Measurements from ENCODE around the gene SSX2IP.
"Not testable (repeated sequence)": the region's sequence is repeated elsewhere in the genome, so short reads cannot be mapped to it uniquely, and the experiment has no call there.

- TF ChIP-seq, protein P1, sequence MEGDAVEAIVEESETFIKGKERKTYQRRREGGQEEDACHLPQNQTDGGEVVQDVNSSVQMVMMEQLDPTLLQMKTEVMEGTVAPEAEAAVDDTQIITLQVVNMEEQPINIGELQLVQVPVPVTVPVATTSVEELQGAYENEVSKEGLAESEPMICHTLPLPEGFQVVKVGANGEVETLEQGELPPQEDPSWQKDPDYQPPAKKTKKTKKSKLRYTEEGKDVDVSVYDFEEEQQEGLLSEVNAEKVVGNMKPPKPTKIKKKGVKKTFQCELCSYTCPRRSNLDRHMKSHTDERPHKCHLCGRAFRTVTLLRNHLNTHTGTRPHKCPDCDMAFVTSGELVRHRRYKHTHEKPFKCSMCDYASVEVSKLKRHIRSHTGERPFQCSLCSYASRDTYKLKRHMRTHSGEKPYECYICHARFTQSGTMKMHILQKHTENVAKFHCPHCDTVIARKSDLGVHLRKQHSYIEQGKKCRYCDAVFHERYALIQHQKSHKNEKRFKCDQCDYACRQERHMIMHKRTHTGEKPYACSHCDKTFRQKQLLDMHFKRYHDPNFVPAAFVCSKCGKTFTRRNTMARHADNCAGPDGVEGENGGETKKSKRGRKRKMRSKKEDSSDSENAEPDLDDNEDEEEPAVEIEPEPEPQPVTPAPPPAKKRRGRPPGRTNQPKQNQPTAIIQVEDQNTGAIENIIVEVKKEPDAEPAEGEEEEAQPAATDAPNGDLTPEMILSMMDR (IDR thresholded peaks at IDR 0.05; ENCODE audit: poor library complexity), result not testable (repeated sequence)
- not testable (repeated sequence) for TF ChIP-seq EZH2phosphoT487 (IDR thresholded peaks at IDR 0.05; ENCODE audit: low read depth, severe bottlenecking, unreplicated experiment)
Observed at GRCh38 chr1:84727711-84728110, 37.5 kb upstream of the SSX2IP start.

All from hepatocyte (in vitro differentiated cells).